ENCODE results near the gene HMGB1.

HMGB1 gene

DNA sequence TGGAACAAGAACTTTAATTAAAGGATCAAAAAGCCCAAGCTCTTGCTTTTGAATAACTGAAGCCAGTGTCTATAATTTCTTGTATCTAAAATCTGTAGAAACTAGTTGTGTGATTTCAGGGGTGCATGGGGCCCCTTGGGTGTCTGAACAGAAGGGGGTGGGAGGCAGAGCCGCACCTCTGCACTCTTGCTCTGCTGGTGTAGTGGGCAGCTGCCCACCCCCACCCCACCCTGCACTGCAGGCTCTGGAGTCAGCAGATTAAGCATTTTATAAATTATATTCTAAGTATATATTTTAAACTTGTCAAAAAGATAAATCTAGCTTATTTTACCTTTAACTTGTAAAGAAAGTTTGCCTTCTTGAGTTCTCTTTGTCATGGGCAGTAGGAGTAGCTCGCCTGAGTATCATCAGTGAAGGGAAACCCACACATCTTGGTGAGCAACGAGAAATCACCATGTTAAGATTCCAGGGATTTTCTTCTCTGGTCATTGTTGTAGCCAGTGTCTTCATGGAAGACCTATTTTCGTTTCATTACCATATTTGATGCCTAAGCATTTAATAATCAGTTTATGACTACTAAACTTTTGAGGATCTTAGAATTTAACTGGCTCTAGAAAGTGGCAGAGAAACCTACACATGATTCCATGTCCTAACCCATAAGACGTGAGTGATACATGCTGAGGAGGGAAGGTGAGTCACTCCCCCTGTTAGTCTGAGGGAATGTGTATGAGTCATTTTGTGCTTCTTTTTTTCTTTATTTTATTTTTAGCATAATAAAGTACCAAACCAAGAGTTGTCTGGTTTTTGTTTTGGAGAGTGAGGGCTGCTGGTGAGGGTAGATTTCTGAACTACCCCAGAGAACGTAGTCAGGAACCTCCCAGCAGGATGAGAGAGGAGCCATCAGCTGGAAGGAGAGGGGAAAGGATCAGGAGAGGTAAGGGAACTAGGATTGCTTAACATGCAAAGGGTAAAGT is 35.7 kb downstream of the HMGB1 start:
- peak; percentile 91 for DNase-seq

DNA sequence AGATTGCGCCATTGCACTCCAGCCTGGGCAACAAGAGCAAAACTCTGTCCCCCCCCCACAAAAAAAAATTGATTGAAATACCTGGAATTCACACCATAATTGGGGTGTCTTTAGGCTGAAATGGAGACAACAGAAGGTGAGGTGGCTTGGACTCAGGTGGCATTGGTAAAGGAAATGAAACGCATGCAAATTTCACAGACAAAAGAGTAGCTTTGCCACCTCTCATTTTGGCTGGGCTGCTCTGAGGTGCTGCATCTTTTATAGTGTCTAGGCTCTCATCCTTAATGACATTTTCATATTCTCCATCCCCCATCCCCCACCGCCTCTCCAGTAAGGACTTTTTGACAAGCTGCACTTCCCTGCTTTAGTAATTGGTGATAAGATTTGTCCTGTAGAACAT is 36.5 kb downstream of the HMGB1 start:
- DNase-seq: no peak

DNA sequence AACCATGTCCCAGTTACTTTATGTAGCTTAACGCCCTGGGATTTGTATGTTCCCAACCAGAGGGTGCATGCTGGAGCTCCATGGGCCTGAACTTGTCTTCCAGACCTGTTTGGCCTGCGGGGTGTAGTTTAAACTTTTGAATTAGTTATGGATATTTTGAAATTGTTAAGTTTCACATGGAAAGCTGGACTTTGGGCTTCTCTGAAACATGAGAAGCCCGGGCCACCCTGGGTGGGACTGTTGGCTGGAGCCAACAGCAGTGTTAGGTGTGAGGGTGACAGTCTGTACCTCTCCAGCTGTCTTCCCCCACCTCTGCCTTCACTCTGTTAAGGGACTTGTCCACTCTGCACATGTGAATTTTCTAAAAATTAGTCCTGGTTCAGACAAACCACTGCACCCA is 41.8 kb downstream of the HMGB1 start:
- no peak for DNase-seq

DNA sequence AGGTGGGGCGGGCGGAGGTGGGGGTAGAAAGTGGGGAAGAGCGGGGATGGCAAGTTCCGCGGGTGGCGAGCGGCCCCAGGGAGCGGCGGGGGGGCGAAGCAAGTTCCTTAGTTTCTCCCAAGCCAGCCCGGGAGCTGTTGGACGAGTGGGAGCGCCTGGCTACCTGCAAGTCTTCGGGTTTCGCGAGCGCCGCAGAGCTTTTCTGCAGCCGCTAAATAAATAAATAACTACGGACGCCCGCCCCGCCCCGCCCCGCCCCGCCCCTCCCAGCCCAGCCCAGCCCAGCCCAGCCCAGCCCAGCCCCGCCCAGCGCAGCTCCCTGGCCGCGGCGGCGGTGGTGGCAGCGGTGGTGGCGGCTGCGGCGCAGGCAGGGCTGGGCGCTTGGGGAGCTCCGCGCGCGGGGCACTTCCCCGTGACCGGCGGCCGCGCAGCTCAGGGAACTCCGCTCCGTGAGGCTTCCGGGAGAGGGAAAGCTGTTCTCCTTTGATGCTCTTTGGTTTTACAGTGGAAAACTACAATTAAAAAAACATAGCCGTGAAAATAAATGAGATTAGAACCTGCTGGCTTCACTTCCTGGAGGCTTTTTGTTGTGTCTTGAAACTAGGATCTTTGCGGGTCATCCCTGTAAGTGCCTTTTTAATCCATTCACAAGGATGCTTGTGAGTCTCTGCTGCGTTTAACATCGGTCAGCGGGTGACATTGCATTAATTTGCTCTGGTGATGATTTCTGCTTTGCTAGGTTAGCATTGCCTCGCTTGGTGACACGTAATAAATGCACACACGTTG is 43.5 kb downstream of the HMGB1 start, which contains the start of gene UBE2L5:
Gene UBE2L5 (plus strand): TSS at position 440 of the 786 bp plus-strand sequence. CDS start 5,498 bp downstream, outside the sequence.
- peak; percentile 76 for DNase-seq

DNA sequence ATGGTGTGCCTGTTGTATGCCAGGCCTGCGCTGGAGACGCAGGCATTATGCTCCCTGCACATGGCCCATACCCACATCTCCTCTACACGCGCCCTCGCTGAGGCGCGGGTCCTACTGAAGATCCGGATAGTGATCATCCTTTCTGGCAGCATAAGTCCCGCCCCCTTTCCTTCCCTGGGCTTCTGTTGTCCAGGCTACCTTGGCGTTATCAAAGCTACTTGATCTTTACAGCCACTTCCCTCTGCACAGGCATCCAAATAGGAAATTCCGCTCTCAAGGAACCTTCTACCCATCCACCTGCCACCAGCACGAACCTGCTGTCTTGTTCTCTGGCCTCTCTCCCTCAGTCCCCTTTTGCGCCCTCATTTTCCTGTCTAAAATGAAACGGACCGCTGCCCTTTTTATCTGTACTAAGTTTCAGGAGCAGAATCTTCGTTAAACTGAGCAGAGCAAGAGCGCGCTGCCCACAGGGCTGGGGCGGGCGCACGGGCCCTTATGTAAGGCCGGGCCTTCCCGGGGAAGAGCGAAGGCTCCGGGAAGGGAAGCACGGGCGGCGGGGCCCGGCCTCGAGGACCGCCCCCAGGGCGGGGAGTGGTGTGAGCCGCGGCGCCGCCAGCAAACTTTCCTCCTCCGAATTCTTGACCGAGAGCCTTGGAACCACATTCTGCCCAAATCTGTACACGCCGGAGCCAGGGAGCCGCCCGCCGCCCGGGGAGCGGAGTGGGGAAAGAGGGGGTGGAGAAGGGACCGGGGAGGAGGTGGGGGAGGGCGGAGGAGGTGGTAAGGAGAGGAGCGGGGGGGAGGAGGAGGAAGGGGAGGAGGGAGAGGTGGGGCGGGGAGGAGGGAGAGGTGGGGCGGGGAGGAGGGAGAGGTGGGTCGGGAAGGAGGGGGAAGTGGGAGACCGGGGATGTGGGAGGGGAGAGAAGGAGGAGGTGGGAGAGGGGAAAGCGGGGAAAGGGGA is 44.4 kb downstream of the HMGB1 start:
- peak; percentile 86 for DNase-seq

DNA sequence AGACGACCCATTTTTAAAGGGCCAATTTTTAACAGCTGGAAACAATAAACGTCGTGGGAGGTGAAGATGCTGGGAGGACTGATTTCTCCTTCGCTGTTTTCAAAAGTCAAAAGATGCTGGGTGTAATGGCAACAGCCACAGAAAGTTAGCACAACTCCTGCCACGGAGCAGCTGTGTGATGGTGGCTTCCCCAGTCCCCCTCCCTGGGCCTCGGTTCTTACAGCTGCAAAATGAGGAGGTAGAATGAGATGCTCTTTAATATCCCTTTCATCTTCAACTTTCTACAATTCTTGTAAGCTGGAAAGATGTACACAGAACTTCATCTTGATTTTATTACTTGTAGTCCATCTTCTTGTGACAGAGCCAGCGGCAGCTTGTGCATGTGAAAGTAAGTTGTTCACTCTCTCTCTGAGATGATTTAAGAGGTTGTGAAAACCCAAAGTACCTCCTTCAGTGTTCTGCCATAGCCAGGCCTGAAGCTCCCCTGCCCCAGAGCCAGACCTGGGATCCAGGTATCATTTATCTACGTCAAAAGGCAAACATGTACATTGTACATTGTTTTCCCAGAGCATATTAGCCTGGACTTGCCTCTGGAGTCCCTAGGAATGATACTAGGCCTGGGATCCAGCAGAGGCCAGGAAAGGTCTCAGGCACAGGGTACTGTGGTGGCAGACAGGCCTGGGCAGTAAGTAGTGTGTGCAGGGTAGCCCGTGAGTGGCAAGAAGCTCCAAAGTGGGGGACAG is 46.8 kb downstream of the HMGB1 start:
- DNase-seq: no peak

DNA sequence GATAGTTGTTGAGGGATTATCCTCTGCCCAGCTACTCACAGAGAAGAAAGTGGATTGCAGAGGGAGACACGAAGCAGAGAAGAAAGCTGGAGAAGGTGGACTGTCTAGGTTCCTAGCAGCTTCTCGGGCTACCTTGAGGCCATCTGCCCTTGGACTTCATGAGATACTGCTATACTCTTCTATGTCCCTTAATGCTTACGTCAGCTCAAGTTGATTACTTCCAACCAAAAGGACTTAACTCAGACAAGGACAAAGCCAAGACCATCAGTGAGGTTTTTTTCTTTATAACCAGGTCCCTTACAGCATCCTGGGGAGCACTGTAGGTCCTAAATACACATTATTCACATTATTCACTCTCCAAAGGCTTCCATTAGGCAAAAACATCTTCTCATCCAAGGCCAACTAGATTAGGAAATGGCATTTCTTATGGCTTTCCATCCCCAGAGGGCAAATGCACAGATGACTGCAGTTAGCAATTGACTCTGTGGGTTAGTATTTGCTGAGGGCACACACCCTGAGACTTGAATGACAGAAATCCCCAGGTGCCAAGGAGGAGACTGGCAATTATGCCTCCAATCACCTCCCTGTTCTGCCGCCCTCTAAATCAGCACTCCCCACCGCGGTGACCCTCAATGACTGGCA is 47.5 kb downstream of the HMGB1 start:
- no peak for DNase-seq

DNA sequence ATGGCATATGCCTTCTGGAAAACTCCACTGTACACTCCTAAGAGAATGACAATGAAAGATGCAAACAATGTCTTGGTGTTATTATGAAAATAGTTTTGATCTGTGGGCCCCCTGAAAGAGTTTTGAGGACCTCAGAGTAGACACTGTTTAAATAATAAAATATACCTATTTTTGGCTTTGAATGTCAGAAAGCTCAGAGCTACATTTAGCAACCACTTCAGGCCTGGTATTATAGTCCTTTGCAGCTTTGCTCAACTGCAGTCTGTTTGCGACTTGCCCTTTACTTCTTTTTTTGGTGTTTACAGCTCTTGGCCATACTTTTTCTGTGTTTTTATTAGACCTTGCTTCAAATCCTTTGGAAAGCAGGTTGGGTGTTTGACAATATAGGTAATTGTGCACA is 49.3 kb downstream of the HMGB1 start:
- DNase-seq: no peak

DNA sequence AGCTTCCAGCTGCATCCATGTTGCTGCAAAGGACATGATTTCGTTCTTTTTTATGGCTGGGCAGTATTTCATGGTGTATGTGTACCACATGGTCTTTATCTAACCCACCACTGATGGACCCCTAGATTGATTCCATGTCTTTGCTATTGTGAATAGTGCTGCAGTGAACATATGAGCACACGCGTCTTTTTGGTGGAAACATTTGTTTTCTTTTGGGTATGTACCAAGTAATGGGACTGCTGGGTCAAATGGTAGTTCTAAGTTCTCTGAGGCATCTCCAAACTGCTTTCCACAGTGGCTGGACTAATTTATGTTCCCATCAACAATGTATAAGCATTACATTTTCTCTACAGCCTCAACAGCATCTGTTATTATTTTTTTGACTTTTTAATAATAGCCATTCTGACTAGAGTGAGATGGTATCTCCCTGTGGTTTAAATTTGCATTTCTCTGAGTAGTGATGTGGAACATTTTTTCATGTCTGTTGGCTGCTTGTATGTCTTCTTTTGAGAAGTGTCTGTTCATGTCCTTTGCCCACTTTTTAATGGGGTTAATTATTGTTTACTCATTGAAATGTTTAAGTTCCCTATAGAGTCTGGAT is 50.2 kb downstream of the HMGB1 start:
- DNase-seq: peak; percentile 39

DNA sequence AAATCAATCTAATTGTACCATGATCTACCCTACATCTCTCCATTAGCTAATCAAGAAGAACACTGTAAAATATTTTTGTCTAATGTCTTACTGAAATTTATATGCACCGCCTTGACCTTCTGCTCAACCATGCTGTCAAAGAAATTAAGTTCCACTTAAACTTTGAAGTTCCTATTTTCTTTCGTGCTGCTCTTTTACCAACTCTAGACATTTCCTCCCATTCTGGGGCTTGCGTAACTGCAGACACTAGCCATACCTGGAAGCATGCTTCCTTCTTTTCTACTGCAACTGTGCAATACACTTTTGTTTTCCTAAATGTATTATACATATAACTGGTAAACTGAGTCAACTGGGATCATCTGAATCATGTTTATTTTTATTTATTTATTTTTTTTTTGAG is 51.9 kb downstream of the HMGB1 start:
- no peak for DNase-seq

DNA sequence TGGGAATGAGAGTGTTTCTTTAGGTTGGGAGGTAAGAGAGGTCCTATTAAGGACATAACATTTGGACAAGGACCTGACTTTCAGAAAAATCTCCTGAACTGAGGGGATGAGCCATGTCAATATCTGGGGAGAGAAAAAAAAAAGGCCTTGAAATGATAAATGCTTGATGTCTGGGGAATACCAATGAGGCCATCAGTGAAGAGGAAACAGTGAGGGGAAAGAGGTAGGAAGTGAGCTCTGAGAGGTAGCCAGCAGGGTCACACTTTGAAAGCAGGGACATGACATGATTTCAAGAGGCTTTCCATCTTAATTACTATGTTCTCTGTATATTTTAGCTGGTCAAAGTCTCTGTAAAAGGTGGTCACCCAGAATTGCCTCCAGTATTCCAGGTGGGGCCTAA is 53.4 kb downstream of the HMGB1 start:
- DNase-seq: no peak

DNA sequence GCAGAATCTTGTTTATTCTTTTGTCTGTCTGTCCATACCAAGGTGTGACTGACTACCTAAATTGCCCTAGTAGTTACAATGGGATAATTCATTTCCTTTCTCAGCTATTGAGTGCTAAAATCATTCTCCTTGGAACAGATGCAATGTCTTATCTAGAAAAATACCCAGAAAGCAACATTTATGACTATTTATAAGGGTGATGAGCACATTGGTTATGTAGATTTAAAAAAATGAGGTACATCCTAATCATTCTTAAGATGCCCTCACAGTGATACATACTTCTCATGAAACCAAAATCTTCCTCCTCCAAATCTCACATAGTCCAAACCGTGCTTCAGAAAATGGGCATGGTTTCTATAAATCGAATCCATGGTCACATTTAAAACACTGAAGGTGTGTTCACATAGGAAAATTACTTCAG is 55.0 kb downstream of the HMGB1 start:
- DNase-seq: no peak

DNA sequence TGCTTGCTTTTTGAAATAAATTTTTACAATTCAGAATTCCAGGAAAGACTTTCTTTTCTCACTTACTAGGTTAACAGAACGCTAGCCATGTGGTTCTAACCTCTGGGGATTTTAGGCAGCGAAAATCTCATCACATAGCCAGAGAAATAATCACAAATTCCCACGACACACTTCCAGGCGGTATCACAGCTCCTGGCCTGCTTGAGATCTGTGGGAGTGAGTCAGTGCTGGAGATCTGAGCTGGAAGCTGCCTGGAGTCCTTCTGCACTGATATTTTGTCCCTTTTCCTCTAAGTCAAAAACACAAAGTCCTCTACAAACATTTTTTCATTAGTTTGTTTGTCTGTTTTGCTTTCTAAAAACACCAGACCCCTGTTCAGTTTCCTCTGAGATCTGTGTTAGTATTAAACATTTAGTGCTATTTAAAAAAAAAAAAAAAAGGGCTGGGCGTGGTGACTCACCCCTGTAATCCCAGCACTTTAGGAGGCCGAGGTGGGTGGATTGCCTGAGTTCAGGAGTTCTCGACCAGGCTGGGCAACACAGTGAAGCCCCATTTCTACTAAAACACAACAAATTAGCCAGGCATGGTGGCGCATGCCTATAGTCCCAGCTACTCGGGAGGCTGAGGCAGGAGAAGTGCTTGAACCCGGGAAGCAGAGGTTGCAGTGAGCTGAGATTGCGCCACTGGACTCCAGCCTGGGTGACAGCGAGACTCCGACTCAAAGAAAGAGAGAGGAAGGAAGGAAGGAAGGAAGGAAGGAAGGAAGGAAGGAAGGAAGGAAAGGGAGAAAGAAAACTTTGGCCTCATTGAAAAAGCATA is 55.6 kb downstream of the HMGB1 start:
- DNase-seq: peak; percentile 80

DNA sequence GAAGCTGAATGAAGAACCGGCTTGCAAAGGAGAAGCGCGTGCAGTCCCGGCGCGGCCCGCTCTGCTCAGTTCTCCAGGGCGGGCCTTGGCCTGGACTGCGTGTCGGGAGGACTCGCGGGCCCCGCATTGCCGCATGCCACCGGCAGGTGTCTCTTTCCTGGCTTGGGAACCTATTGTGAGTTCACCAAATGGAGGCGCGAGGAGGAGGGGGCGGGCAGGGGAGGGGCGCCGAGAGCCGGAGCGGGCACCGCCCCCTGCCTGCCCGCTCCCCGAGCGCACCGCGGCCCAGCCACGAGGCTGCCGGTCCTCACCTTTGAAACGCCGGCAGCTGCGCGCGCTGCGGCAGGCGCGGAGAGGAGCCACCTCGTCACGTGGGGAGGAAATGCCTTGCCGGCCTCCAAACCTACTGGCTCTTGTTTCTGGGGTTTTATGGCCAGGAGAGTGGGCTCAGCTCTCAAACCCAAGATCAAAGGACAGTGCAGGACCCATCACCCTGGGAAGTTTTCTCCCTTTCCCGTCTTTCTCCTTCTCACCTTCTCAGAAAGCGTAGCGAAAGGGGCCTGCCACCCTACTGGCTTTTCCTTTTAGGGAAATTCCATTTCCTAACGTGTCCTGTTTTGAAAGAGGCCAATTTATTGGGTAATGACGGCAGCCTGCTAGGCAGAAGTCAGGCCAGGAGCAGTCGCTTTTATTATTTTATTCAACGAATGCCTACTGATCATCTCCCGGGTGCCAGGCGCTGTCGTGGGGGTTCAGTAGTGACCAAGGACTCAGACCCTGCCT is 57.2 kb downstream of the HMGB1 start:
- DNase-seq: peak; percentile 90

DNA sequence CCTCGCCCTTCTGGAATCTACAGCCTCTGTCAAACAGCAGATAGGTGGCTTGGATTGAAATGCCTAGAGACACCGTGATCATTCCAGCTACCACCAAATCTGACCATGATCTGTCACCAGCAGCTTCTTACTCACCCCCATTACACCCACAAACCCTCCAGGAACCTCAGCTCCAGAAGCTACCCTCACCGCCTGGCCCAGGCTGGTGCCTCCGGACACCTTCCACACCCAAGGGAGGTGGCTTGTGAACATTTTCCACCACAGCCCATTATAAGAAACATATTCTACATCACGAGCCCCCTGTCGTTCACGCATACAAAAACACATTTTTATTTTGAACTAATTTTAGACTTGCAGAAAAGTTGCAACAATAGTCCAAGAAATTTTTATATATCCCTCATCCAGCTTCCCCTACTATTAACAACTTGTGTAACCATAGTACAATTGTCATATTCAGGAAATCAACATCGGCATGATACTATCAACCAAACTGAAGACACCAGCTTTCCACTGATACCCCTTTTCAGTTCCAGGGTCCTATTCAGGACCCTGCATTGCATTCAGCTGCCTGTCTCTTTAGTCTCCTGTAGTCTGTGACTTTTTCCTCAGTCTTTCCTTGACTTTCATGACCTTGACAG is 58.8 kb downstream of the HMGB1 start:
- DNase-seq: no peak

All from fibroblast of skin of abdomen (primary cell).